Keratinocyte (primary cell): ENCODE data around the gene TCEANC2.
"Not testable (repeated sequence)": the region's sequence is repeated elsewhere in the genome, so short reads cannot be mapped to it uniquely, and the experiment has no call there.

Experiments used
- EZH2 ChIP-seq: IDR thresholded peaks from one replicate; pipeline ENCODE4 v1.6.1; 2012; ENCODE audit warnings: inconsistent platforms, mild to moderate bottlenecking, low read length, moderate library complexity
- TF ChIP-seq, protein P1 (sequence below), 3 experiments: IDR thresholded peaks in 1 of 3; conservative IDR thresholded peaks in 1 of 3; optimal IDR thresholded peaks in 1 of 3; 2 replicates in 2 of 3; 3 replicates in 1 of 3; pipeline versions ENCODE3 to v1.5.1; 2011; ENCODE audit warnings: low read length in 3 of 3, mild to moderate bottlenecking in 3 of 3, moderate library complexity in 2 of 3, control low read depth in 1 of 3, inconsistent platforms in 1 of 3; ENCODE audit not compliant: insufficient read depth in 2 of 3; ENCODE audit errors: extremely low read depth in 1 of 3

DNA sequence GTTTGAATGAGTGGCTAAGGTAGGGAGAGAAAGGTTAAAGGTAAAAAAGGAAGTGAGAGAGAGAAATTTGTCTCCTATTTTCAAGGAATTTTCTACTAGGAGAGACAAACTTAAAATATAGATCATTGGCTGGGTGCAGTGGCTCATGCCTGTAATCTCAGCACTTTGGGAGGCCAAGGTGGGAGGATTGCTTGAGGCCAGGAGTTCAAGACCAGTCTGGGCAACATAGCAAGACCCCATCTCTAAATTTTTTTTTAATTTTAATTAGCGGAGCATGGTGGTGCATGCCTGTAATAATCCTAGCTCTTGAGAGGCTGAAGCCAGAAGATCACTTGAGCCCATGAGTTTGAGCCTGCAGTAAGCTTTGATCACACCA, 41.3 kb downstream of the TCEANC2 start:
- not testable (repeated sequence) for TF ChIP-seq EZH2
- TF ChIP-seq, protein P1, sequence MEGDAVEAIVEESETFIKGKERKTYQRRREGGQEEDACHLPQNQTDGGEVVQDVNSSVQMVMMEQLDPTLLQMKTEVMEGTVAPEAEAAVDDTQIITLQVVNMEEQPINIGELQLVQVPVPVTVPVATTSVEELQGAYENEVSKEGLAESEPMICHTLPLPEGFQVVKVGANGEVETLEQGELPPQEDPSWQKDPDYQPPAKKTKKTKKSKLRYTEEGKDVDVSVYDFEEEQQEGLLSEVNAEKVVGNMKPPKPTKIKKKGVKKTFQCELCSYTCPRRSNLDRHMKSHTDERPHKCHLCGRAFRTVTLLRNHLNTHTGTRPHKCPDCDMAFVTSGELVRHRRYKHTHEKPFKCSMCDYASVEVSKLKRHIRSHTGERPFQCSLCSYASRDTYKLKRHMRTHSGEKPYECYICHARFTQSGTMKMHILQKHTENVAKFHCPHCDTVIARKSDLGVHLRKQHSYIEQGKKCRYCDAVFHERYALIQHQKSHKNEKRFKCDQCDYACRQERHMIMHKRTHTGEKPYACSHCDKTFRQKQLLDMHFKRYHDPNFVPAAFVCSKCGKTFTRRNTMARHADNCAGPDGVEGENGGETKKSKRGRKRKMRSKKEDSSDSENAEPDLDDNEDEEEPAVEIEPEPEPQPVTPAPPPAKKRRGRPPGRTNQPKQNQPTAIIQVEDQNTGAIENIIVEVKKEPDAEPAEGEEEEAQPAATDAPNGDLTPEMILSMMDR (optimal IDR thresholded peaks at IDR 0.05 in 1 of 3, IDR thresholded peaks at IDR 0.05 in 1 of 3, conservative IDR thresholded peaks at IDR 0.05 in 1 of 3; ENCODE audit: extremely low read depth in 1 of 3, insufficient read depth in 2 of 3, low read length in 3 of 3), result not testable (repeated sequence)
